Suprapubic skin (tissue), 4 donors: ENCODE results near the gene PACS1. TPM values are rescaled to one million over a fixed set of nuclear protein-coding genes. Genes with fewer than 3 reads are reported as not detected.

ENCODE experiments used
- DNase-seq, 2 donors: peaks; one replicate each; pipeline ENCODE4 v3.0.0-alpha.2; 2019; ENCODE audit warnings: low spot score in 2 of 2
- H3K27ac ChIP-seq: fragments of 200-600 bp; sonication (generic); one replicate; pipeline ENCODE4 v1.5.1; 2019
- H3K27me3 ChIP-seq: fragments of 200-600 bp; sonication (generic); one replicate; pipeline ENCODE4 v1.5.1; 2019
- H3K36me3 ChIP-seq: fragments of 200-600 bp; sonication (generic); one replicate; pipeline ENCODE4 v1.5.1; 2019
- H3K4me1 ChIP-seq: fragments of 200-600 bp; sonication (generic); one replicate; pipeline ENCODE4 v1.5.1; 2019
- H3K4me3 ChIP-seq: fragments of 200-600 bp; sonication (generic); one replicate; pipeline ENCODE4 v1.5.1; 2019; ENCODE audit warnings: mild to moderate bottlenecking
- H3K9me3 ChIP-seq: fragments of 200-600 bp; sonication (generic); one replicate; pipeline ENCODE4 v1.5.1; 2019
- CTCF ChIP-seq, 2 donors: fragments of 200-600 bp in 1 of 2; fragments of 450-650 bp in 1 of 2; sonication (generic) in 1 of 2; IDR thresholded peaks; one replicate each; pipeline ENCODE4 v1.5.1; 2016 to 2019; ENCODE audit warnings: antibody characterized with exemption in 2 of 2, mild to moderate bottlenecking in 1 of 2, moderate library complexity in 1 of 2
- EP300 ChIP-seq: sonication (generic); formaldehyde crosslinking; IDR thresholded peaks from one replicate; pipeline ENCODE4 v1.6.1; 2017; ENCODE audit warnings: antibody characterized with exemption
- POLR2A ChIP-seq, 2 donors: fragments of 450-650 bp; IDR thresholded peaks; one replicate each; pipeline ENCODE4 v1.6.1; 2017; ENCODE audit warnings: antibody characterized with exemption in 2 of 2, mild to moderate bottlenecking in 2 of 2, moderate library complexity in 2 of 2
- POLR2AphosphoS5 ChIP-seq, 3 donors: sonication (generic); formaldehyde crosslinking; IDR thresholded peaks; one replicate each; pipeline ENCODE4 v1.6.1; 2017; ENCODE audit warnings: antibody characterized with exemption in 3 of 3
- WGBS: methylation state at CpG from one replicate; pipeline ENCODE4 v1.1.5; 2018; 5-methylcytosine and 5-hydroxymethylcytosine counted together
- total RNA-seq, 4 donors: library from RNA; depleted of rRNA; stranded (reverse); fragments of >200 nt; gene quantifications; one replicate each; pipeline ENCODE4 v1.1.0, GENCODE V29; 2016

The PACS1 gene
- total RNA-seq, 4 donors from 2014 or later: 30.5 to 78.6 (median 41.8) TPM

GRCh38 chr11:66115638-66116301, 45.7 kb downstream of the PACS1 start:
- H3K27me3 ChIP-seq: no peaks in the 10 kb centered on the region
- WGBS: 75% methylated on average over 8 of the region's 8 CpGs
- no peaks in the 10 kb centered on the region for H3K9me3 ChIP-seq
- H3K4me3 ChIP-seq: no peak overlapping the region
- TF ChIP-seq POLR2AphosphoS5 (IDR thresholded peaks at IDR 0.05) (no peak), CTCF (IDR thresholded peaks at IDR 0.05) (no peak), EP300 (no peak), POLR2A (IDR thresholded peaks at IDR 0.05) (no peak)
- no peak for DNase-seq
- no peaks in the 10 kb centered on the region for H3K36me3 ChIP-seq
- H3K4me1 ChIP-seq: peaks cover 49% of the 10 kb centered on the region
- no peak overlapping the region for H3K27ac ChIP-seq

- TF ChIP-seq POLR2A (IDR thresholded peaks at IDR 0.05) (no peak), CTCF (IDR thresholded peaks at IDR 0.05) (no peak), POLR2AphosphoS5 (IDR thresholded peaks at IDR 0.05) (no peak), EP300 (no peak)
- Histone ChIP-seq H3K27ac (no peak overlapping the region), H3K4me3 (no peak overlapping the region), H3K9me3 (no peaks in the 10 kb centered on the region), H3K4me1 (peaks cover 44% of the 10 kb centered on the region), H3K27me3 (no peaks in the 10 kb centered on the region), H3K36me3 (no peaks in the 10 kb centered on the region)
- 70% methylated on average over 7 of the region's 7 CpGs for WGBS
- no peak for DNase-seq
Measured at GRCh38 chr11:66116576-66117361, 46.7 kb downstream of the PACS1 start.

GRCh38 chr11:66118847-66119246, 48.8 kb downstream of the PACS1 start:
- no peaks in the 10 kb centered on the region for H3K27me3 ChIP-seq
- no peak overlapping the region for H3K27ac ChIP-seq
- no peaks in the 10 kb centered on the region for H3K9me3 ChIP-seq
- H3K36me3 ChIP-seq: no peaks in the 10 kb centered on the region
- no peak for DNase-seq
- peaks cover 23% of the 10 kb centered on the region for H3K4me1 ChIP-seq
- WGBS: 63% methylated on average over 3 of the region's 3 CpGs
- no peak overlapping the region for H3K4me3 ChIP-seq
- TF ChIP-seq CTCF (IDR thresholded peaks at IDR 0.05) (no peak), EP300 (no peak), POLR2A (IDR thresholded peaks at IDR 0.05) (no peak), POLR2AphosphoS5 (IDR thresholded peaks at IDR 0.05) (no peak)

- TF ChIP-seq POLR2AphosphoS5 (IDR thresholded peaks at IDR 0.05) (no peak), EP300 (no peak), POLR2A (IDR thresholded peaks at IDR 0.05) (no peak), CTCF (IDR thresholded peaks at IDR 0.05) (no peak)
- H3K9me3 ChIP-seq: no peaks in the 10 kb centered on the region
- no peaks in the 10 kb centered on the region for H3K36me3 ChIP-seq
- no peak overlapping the region for H3K4me3 ChIP-seq
- 47% methylated on average over 5 of the region's 5 CpGs for WGBS
- no peaks in the 10 kb centered on the region for H3K27me3 ChIP-seq
- peaks cover 20% of the 10 kb centered on the region for H3K4me1 ChIP-seq
- no peak overlapping the region for H3K27ac ChIP-seq
- DNase-seq: no peak
Measured at GRCh38 chr11:66119348-66120133, 49.5 kb downstream of the PACS1 start.

DNA sequence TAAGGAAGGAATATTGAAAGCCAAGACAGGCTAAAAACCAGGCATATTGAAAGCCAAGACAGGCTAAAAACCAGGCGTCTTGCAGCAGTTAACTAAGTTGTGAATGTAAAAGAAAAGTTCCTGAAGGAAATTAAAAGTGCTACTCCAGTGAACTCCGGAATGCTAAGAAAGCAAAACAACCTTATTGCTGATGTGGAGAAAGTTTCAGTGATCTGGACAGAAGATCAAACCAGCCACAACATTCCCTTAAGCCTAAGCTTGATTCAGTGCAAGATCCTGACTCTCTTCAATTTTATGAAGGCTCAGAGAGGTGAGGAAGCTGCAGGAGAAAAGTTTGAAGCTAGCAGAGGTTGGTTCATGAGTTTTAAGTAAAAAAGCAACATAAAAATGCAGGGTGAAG, 51.4 kb downstream of the PACS1 start:
- DNase-seq: no peak
- no peak for TF ChIP-seq EP300
- TF ChIP-seq POLR2A (IDR thresholded peaks at IDR 0.05): no peak
- TF ChIP-seq POLR2AphosphoS5 (IDR thresholded peaks at IDR 0.05): no peak
- no peak for TF ChIP-seq CTCF (IDR thresholded peaks at IDR 0.05)
- Histone ChIP-seq H3K9me3 (no peaks in the 10 kb centered on the region), H3K27me3 (no peaks in the 10 kb centered on the region), H3K27ac (no peak overlapping the region), H3K4me3 (no peak overlapping the region), H3K36me3 (no peaks in the 10 kb centered on the region), H3K4me1 (peaks cover 38% of the 10 kb centered on the region)
- WGBS: 74% methylated on average over 2 of the region's 2 CpGs
